ENCODE measurements around the gene MOGAT1.
"Not testable (repeated sequence)": the region's sequence is repeated elsewhere in the genome, so short reads cannot be mapped to it uniquely, and the experiment has no call there.

The MOGAT1 gene

DNA sequence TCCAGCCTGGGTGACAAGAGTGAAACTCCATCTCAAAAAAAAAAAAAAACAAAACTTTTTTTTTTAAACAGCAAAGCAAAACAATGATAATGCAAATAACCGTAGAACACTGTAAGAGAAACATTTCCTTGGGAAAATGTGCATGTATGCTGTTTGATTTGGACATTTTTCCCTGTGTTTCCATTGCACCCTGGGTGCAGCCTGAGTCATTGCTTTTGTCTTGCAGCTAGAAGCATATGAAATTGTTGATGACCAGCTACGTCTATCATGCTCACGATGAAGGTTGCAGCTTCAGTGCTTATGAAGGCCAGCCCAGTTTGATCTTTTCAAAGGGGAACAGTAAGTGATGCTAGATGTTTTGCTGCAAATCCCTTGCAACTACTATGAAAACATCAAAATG is 41.5 kb downstream of the MOGAT1 start:
- no peak for DNase-seq
- Mint-ChIP-seq H3K4me1 (ENCODE audit: low read depth) (peaks cover 8% of the 10 kb centered on the region), H3K9me3 (no peaks in the 10 kb centered on the region), H3K36me3 (ENCODE audit: low read depth) (no peaks in the 10 kb centered on the region), H3K27me3 (peaks cover 53% of the 10 kb centered on the region), H3K27ac (no peak overlapping the region), H3K4me3 (no peak overlapping the region)

GRCh38 chr2:222714361-222715241 is 43.1 kb downstream of the MOGAT1 start:
- Mint-ChIP-seq H3K4me1 (ENCODE audit: low read depth) (peaks cover 8% of the 10 kb centered on the region), H3K9me3 (no peaks in the 10 kb centered on the region), H3K4me3 (no peak overlapping the region), H3K27me3 (peaks cover 43% of the 10 kb centered on the region), H3K36me3 (ENCODE audit: low read depth) (no peaks in the 10 kb centered on the region), H3K27ac (no peak overlapping the region)
- DNase-seq: no peak

DNA sequence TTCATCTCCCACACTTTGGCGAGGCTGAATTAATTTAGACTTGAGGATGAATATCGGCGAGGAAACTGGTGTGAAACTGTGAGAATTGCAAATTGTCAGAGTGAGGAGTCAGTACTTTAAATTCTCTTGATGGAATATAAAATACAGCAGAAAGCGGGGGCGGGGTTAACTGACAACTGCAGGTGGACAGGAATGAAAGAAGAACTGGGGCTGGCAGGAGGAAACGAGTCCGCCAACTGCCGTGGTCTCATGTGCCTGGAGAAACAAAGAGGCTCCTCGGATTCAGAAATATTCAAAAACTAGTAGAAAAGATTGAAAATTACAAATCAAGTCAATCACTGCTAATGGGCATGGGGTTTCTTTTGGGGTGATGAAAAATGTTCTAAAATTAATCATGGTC is 44.3 kb downstream of the MOGAT1 start:
- Mint-ChIP-seq H3K4me3 (no peak overlapping the region), H3K27ac (no peak overlapping the region), H3K27me3 (peaks cover 37% of the 10 kb centered on the region), H3K36me3 (ENCODE audit: low read depth) (no peaks in the 10 kb centered on the region), H3K9me3 (no peaks in the 10 kb centered on the region), H3K4me1 (ENCODE audit: low read depth) (peaks cover 8% of the 10 kb centered on the region)
- no peak for DNase-seq

DNA sequence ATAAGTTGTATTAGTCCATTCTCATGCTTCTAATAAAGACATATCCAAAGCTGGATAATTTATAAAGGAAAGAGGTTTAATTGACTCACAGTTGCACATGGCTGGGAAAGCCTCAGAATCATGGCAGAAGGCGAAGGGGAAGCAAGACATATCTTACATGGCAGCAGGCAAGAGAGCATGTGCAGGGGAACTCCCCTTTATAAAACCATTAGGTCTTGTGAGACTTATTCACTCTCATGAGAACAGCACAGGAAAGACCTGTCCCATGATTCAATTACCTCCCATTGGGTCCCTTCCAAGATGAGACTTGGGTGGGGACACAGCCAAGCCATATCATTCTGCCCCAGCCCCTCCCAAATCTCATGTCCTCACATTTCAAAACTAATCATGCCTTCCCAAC is 48.3 kb downstream of the MOGAT1 start:
- peaks cover 17% of the 10 kb centered on the region for H3K27me3 Mint-ChIP-seq
- H3K36me3 Mint-ChIP-seq (ENCODE audit: low read depth); H3K9me3 Mint-ChIP-seq; H3K4me3 Mint-ChIP-seq; H3K27ac Mint-ChIP-seq; DNase-seq; H3K4me1 Mint-ChIP-seq (ENCODE audit: low read depth): not testable (repeated sequence)

DNA sequence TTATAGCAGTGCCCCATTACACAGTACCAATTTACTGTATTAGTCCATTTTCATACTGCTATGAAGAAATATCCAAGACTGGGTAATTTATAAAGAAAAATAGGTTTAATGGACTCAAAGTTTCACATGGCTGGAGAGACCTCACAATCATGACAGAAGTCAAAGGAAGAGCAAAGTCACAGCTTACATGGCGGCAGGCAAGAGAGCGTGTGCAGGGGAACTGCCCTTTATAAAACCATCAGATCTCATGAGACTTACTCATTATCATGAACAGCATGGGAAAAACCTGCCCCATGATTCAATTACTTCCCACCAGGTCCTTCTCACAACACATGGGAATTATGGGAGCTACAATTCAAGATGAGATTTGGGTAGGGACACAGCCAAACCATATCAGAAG is 50.1 kb downstream of the MOGAT1 start:
- H3K27ac Mint-ChIP-seq; H3K4me1 Mint-ChIP-seq (ENCODE audit: low read depth); H3K36me3 Mint-ChIP-seq (ENCODE audit: low read depth); H3K27me3 Mint-ChIP-seq; DNase-seq; H3K4me3 Mint-ChIP-seq; H3K9me3 Mint-ChIP-seq: not testable (repeated sequence)

GRCh38 chr2:222722327-222722946 is 51.0 kb downstream of the MOGAT1 start:
- Mint-ChIP-seq H3K9me3 (no peaks in the 10 kb centered on the region), H3K4me3 (no peak overlapping the region), H3K4me1 (ENCODE audit: low read depth) (no peaks in the 10 kb centered on the region), H3K36me3 (ENCODE audit: low read depth) (no peaks in the 10 kb centered on the region), H3K27ac (no peak overlapping the region), H3K27me3 (peaks cover 4% of the 10 kb centered on the region)
- no peak for DNase-seq

DNA sequence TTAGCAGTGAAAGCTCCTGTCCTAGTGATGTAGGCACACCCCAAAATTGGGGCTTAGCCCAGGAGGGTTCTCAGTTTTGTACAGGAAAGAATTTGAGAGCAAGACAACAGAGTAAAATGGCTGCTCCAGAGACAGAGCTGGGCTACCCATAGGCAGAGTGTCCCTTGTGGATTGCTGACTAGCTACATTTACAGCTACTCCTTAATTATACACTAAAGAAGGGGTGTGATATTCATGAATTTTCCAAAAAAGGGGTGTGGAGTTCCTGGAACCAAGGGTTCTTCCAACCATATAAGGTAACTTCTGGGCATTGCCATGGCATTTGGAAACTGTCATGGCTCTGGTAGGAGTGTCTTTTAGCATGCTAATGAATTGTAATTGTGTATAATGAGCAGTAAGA is 52.8 kb downstream of the MOGAT1 start:
- Mint-ChIP-seq H3K4me3 (no peak overlapping the region), H3K36me3 (ENCODE audit: low read depth) (no peaks in the 10 kb centered on the region), H3K27me3 (peaks cover 4% of the 10 kb centered on the region)

DNA sequence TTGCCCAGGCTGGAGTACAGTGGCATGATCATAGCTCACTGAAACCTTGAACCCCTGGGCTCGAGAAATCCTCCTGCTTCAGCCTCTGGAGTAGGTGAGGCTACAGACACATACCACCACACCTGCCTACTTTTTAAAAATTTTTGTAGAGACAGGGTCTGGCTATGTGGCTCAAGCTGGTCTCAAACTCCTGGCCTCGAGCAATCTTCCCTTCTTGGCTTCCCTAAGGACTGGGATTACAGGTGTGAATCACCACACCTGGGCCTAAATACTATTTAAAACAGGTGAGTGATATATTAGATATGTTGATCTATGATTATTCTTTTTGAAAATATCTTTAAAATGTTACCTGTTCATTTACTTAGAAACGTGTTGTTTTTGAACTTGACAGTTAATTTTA is 57.2 kb downstream of the MOGAT1 start:
- no peak overlapping the region for H3K4me3 Mint-ChIP-seq
- H3K4me1 Mint-ChIP-seq (ENCODE audit: low read depth): no peaks in the 10 kb centered on the region
- no peaks in the 10 kb centered on the region for H3K36me3 Mint-ChIP-seq (ENCODE audit: low read depth)
- DNase-seq: no peak
- H3K27ac Mint-ChIP-seq: no peak overlapping the region
- peaks cover 15% of the 10 kb centered on the region for H3K27me3 Mint-ChIP-seq
- H3K9me3 Mint-ChIP-seq: no peaks in the 10 kb centered on the region

More for the DNA sequence above, 52.8 kb downstream of the MOGAT1 start:
- Mint-ChIP-seq H3K27ac (no peak overlapping the region), H3K9me3 (no peaks in the 10 kb centered on the region), H3K4me1 (ENCODE audit: low read depth) (no peaks in the 10 kb centered on the region)
- no peak for DNase-seq

DNA sequence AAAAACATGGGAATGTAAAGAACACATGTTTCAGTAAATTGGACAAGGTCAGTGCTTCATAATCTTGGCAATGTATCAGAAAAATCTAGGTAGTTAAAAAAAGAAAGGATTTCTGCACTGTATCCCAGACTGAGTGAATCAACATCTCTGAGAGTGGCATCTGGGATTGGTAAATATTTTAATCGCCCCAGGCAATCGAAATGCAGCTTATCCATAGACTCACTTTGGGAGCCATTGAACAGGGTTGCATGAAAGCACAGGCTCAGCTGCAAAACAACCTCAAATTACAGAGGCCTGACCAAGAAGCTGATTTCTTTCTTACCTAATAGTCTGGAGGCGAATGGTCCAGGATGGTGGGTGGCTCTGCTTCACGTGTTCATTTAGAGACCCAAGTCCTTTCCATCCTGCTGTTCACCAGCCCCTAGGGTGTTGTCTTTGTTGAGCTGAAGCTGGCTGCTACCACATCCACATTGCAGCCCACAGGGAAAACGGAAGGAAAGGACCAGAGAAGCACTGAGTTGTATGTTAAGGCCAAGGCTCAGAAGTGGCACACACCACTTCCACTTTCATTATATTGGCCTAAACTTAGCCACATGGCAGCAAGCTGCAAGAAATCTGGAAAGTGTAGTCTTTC is 59.0 kb downstream of the MOGAT1 start:
- Mint-ChIP-seq H3K4me3 (no peak overlapping the region), H3K27ac (no peak overlapping the region), H3K9me3 (no peaks in the 10 kb centered on the region), H3K36me3 (ENCODE audit: low read depth) (no peaks in the 10 kb centered on the region), H3K4me1 (ENCODE audit: low read depth) (no peaks in the 10 kb centered on the region), H3K27me3 (peaks cover 15% of the 10 kb centered on the region)
- no peak for DNase-seq

- DNase-seq: no peak
- no peaks in the 10 kb centered on the region for H3K4me1 Mint-ChIP-seq (ENCODE audit: low read depth)
- H3K27ac Mint-ChIP-seq: no peak overlapping the region
- no peaks in the 10 kb centered on the region for H3K9me3 Mint-ChIP-seq
- no peak overlapping the region for H3K4me3 Mint-ChIP-seq
- no peaks in the 10 kb centered on the region for H3K36me3 Mint-ChIP-seq (ENCODE audit: low read depth)
- peaks cover 15% of the 10 kb centered on the region for H3K27me3 Mint-ChIP-seq
These were observed 59.8 kb downstream of the MOGAT1 start for GRCh38 chr2:222731201-222731621.

GRCh38 chr2:222732489-222733178 is 61.2 kb downstream of the MOGAT1 start:
- Mint-ChIP-seq H3K4me3 (no peak overlapping the region), H3K27me3 (peaks cover 24% of the 10 kb centered on the region), H3K27ac (no peak overlapping the region), H3K36me3 (ENCODE audit: low read depth) (no peaks in the 10 kb centered on the region), H3K4me1 (ENCODE audit: low read depth) (no peaks in the 10 kb centered on the region), H3K9me3 (no peaks in the 10 kb centered on the region)
- no peak for DNase-seq

DNA sequence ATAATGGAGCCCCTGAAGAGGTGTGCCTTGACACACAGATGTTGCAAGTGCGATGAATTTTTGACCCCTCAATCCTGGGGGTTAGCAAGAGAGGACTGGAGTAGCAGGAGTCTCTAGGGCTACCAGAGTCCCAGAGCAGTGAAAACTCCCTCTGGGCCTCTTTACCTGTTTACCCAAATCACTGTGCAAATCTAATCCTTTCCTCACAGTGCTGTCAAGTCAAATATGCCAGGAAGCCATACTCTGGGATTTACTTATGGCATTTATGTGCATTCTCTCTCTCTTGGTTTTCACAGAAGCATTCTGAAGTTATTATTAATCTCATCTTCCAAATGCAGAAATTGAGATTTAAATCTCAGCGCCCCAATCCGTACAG is 62.0 kb downstream of the MOGAT1 start:
- DNase-seq: no peak
- H3K4me3 Mint-ChIP-seq: no peak overlapping the region
- no peaks in the 10 kb centered on the region for H3K36me3 Mint-ChIP-seq (ENCODE audit: low read depth)
- no peaks in the 10 kb centered on the region for H3K4me1 Mint-ChIP-seq (ENCODE audit: low read depth)
- no peaks in the 10 kb centered on the region for H3K9me3 Mint-ChIP-seq
- H3K27ac Mint-ChIP-seq: no peak overlapping the region
- peaks cover 29% of the 10 kb centered on the region for H3K27me3 Mint-ChIP-seq

GRCh38 chr2:222733846-222734702 is 62.6 kb downstream of the MOGAT1 start:
- no peak overlapping the region for H3K27ac Mint-ChIP-seq
- no peak for DNase-seq
- no peaks in the 10 kb centered on the region for H3K9me3 Mint-ChIP-seq
- peaks cover 30% of the 10 kb centered on the region for H3K27me3 Mint-ChIP-seq
- peaks cover 4% of the 10 kb centered on the region for H3K4me1 Mint-ChIP-seq (ENCODE audit: low read depth)
- H3K4me3 Mint-ChIP-seq: no peak overlapping the region
- H3K36me3 Mint-ChIP-seq (ENCODE audit: low read depth): no peaks in the 10 kb centered on the region

DNA sequence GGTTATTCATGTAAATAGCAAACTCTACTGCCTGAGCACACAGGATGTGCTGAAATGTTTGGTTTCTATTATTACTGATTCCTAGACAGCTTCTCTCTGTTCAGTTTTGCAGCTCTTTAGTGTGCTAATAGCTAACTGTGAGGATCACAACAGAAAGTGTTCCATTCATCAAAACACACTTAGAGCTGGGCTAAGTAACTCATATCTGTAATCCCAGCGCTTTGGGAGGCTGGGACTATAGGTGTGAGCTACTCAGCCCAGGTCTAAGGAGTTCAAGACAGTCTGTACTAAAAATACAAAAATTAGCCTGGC is 63.2 kb downstream of the MOGAT1 start:
- Mint-ChIP-seq H3K4me3 (no peak overlapping the region), H3K27me3 (peaks cover 27% of the 10 kb centered on the region), H3K4me1 (ENCODE audit: low read depth) (peaks cover 4% of the 10 kb centered on the region), H3K27ac (no peak overlapping the region), H3K9me3 (no peaks in the 10 kb centered on the region), H3K36me3 (ENCODE audit: low read depth) (no peaks in the 10 kb centered on the region)
- DNase-seq: no peak

Data from activated T-cell treated with anti-CD3 and anti-CD28 coated beads, Interleukin-2, amount 50 U/mL, for 24 hours (primary cell).